H1 (cell line): ENCODE measurements around the gene TROAP. TPM values are rescaled to one million over a fixed set of nuclear protein-coding genes. Genes with fewer than 3 reads are reported as not detected.

ENCODE experiments used
- BCL11A ChIP-seq, 2 experiments: IDR thresholded peaks; one replicate each; pipeline ENCODE4 v1.6.1; 2011; ENCODE audit warnings: low read depth in 2 of 2, low read length in 2 of 2, mild to moderate bottlenecking in 2 of 2
- CBX5 ChIP-seq: fragments of 300-800, 300-1000 bp; sonication (generic); IDR thresholded peaks from 2 replicates; pipeline ENCODE4 v1.7.1; 2016; ENCODE audit warnings: antibody characterized with exemption, low read length, low read depth
- PHF8 ChIP-seq: fragments of 200-600 bp; sonication (generic); conservative IDR thresholded peaks from 2 replicates; pipeline ENCODE4 v1.7.1; 2012; ENCODE audit warnings: low read depth, mild to moderate bottlenecking, inconsistent platforms, low read length, moderate library complexity
- SP2 ChIP-seq: IDR thresholded peaks from 2 replicates; pipeline ENCODE4 v1.6.1; 2012; ENCODE audit warnings: mild to moderate bottlenecking, low read length, inconsistent platforms
- TAF7 ChIP-seq: optimal IDR thresholded peaks from 2 replicates; pipeline ENCODE3; 2011; ENCODE audit warnings: low read depth, mild to moderate bottlenecking, inconsistent platforms, low read length, moderate library complexity, borderline replicate concordance
- TCF12 ChIP-seq: IDR thresholded peaks from 2 replicates; pipeline ENCODE4 v1.6.1; 2011; ENCODE audit warnings: low read depth, mild to moderate bottlenecking, low read length
- polyA plus RNA-seq, 7 experiments: library from polyadenylated mRNA; depleted of rRNA in 3 of 7; stranded (reverse) in 5 of 7; unstranded in 2 of 7; fragments of >200 nt in 5 of 7; fragments of 200-250 nt in 2 of 7; gene quantifications; 1 replicate in 5 of 7; 2 replicates in 1 of 7; 4 replicates in 1 of 7; pipeline versions ENCODE4 v1.2.1 to v1.2.3, GENCODE V29; 2011 to 2013; ENCODE audit warnings: missing spikeins in 2 of 7, mixed read lengths in 2 of 7
- total RNA-seq: library from RNA; stranded (reverse); fragmentation: NEBNext Ultra II Directional; extraction: Animal tissue kit (Norgen Biotek cat#: 25700); gene quantifications from 2 replicates; pipeline ENCODE4 v1.2.1, GENCODE V29; 2021
- TF ChIP-seq, protein P1 (sequence below): IDR thresholded peaks from 2 replicates; pipeline ENCODE4 v1.6.1; 2012; ENCODE audit warnings: inconsistent platforms

Gene TROAP
- total and polyA plus RNA-seq, 2 of the 8 experiments (the other 6 are each of a cell fraction or from before 2014, with no cell fraction given) = 36.7 to 52.0 TPM

DNA sequence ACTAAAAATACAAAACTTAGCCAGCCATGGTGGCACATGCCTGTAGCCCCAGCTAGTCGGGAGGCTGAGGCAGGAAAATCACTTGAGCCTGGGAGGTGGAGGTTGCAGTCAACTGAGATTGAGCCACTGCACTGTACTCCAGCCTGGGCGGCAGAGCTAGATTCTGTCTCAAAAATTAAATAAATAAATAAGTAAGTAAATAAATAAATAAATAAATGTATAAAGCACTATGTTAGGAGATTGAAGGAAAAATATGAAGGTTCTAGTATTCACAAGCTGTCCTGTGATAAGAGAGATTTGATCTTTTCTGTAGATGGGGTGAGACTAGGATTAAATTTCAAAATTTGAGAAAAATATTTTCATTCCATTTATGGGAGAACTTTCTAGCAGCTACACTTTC lies 29.3 kb downstream of the TROAP start (continued):
- TF ChIP-seq, protein P1, sequence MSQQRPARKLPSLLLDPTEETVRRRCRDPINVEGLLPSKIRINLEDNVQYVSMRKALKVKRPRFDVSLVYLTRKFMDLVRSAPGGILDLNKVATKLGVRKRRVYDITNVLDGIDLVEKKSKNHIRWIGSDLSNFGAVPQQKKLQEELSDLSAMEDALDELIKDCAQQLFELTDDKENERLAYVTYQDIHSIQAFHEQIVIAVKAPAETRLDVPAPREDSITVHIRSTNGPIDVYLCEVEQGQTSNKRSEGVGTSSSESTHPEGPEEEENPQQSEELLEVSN = no peak
- TF ChIP-seq SP2 (no peak), CBX5 (no peak), BCL11A (IDR thresholded peaks at IDR 0.05; ENCODE audit: low read depth in 2 of 2, low read length in 2 of 2) (no peak), PHF8 (no peak), TAF7 (no peak), TCF12 (no peak)
